GM10266 (cell line): ENCODE results near the gene DGKI.

ENCODE experiments used
- DNase-seq: peaks from one replicate; pipeline ENCODE4 v3.0.0; 2012; ENCODE audit errors: extremely low spot score
- CTCF ChIP-seq: IDR thresholded peaks from 2 replicates; pipeline ENCODE4 v1.5.1; 2012; ENCODE audit warnings: mild to moderate bottlenecking, low read depth; ENCODE audit not compliant: control insufficient read depth, insufficient read depth; ENCODE audit errors: missing control alignments

The DGKI gene

DNA sequence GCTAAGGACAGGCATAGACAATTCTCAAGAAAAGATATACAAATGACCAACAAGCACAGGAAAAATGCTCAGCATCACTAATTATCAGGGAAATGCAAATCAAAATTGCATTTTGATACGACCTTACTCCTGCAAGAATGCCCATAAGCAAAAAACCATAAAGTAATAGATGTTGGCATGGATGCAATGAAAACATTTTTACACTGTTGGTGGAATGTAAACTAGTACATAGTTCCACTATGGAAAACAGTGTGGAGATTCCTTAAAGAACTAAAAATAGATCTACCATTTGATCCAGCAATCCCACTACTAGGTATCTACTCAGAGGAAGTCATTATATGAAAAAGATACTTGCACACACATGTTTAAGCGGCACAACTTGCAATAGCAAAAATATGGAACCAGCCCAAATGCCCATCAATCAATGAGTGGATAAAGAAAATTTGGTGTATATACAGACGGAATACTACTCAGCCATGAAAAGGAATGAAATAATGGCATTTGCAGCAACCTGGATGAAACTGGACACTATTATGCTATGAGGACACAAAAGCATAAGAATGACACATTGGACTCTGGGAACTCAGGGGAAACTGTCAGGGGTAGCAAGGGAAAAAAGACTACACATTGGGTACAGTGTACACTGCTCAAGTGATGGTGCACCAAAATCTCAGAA is 59.3 kb downstream of the DGKI start:
- DNase-seq = no peak
- TF ChIP-seq CTCF = no peak

GRCh38 chr7:137778511-137778910 is 68.3 kb downstream of the DGKI start:
- TF ChIP-seq CTCF = no peak
- no peak for DNase-seq

DNA sequence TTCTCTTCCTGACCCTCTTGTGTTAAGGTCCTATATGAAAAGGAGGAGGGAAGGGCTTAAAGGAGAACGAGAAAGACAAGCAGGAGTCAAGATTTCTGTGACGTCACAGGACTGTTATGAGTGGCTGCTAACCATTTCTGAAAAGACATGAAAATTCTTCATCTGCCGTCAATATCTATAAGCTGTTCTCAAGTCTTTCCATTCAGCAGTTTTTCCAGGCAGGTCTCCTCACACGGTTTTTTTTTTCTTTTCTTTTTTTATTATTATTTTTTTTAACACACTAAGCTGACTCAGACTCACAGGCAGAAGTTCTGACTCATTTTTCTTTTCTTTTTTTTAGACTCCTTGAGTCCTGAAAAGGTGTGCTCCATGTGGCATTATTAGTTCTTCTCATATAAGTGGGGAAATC is 72.0 kb downstream of the DGKI start:
- DNase-seq = peak; percentile 16
- TF ChIP-seq CTCF = no peak

DNA sequence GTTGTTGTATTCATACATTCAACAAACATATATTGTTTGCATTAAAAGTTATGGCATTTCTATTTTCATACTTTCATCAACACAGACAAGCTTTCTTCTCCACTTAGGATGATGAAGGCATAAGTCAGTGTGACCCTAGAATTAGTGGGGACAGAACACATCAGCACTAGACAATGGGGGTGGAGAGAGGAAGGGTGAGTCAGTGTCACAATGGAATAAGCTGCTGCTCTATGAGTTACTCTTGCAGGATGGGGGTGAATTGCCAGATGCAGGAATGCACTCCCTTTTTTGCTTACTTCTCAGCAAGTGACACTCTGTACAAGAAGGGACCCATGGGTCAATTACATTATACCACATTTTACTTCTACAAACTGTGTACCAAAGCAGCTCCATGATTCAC is 74.0 kb downstream of the DGKI start:
- no peak for TF ChIP-seq CTCF
- DNase-seq = no peak

DNA sequence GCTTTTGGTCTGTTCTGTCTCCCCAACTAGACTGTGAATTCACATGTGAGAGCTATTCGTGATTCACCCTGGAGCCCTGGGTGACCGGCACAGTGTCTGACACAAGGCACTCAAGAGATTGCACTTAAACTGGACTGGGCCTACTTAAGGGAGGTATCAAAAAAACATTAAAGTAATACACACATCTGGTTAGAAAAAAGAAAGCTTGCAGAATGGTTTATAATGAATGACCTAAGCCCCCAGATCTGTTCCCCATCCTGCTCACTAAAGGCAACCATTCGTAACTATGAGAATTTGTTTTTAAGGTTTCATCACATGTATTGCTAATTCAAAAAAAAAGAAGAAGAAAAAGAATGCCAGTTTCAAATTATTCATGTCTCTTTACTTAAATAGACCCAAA is 74.5 kb downstream of the DGKI start:
- no peak for DNase-seq
- TF ChIP-seq CTCF = no peak

DNA sequence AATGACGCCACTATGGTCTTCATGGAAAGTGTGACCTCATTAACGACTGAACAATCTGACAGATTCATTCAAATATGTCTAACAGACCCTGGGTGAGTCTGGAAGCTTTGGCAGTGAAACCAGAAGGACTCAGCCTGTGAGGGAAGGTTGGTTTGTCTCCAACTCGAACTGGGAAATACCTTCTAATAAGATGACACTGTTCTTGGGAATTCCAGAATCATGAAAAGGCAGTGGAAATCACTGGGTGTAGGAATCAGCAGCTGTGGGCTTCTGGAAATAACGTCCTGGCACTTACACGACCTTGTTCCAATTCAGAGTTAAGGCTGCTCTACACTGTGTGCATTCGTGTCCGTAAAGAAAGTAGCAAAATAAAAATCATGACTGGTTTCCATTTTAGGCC is 75.1 kb downstream of the DGKI start:
- no peak for TF ChIP-seq CTCF
- no peak for DNase-seq

DNA sequence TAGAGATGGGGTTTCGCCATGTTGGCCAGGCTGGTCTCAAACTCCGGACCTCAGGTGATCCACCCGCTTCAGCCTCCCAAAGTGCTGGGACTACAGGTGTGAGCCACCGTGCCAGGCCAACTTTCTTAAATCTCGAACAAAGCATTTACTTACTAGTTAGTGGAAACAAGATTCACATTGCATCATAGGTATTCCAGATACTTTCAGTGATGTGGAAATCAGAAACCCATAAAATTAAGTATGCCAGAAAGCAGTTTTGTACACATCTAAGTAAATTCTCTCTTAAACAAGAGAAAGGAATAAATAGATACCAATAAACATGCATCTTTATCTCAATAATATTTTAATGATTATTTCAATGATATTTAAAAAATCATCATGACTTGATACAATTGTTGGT is 75.5 kb downstream of the DGKI start:
- TF ChIP-seq CTCF = no peak
- DNase-seq = no peak
